HUES64 (cell line): Measurements from ENCODE around the gene TREM2.
"Not testable (repeated sequence)": the region's sequence is repeated elsewhere in the genome, so short reads cannot be mapped to it uniquely, and the experiment has no call there.

ENCODE experiments used
- H3K27ac ChIP-seq: 2 replicates; pipeline ENCODE4 v1.7.0; 2013; ENCODE audit warnings: low read depth, low read length, inconsistent platforms
- H3K27me3 ChIP-seq: 2 replicates; pipeline ENCODE4 v1.6.1; 2013; ENCODE audit warnings: mild to moderate bottlenecking, low read length; ENCODE audit not compliant: insufficient read depth
- H3K36me3 ChIP-seq: 2 replicates; pipeline ENCODE4 v1.6.1; 2013; ENCODE audit warnings: mild to moderate bottlenecking, low read length; ENCODE audit not compliant: insufficient read depth
- H3K4me1 ChIP-seq: 2 replicates; pipeline ENCODE4 v1.6.1; 2013; ENCODE audit warnings: mild to moderate bottlenecking, low read length, moderate library complexity; ENCODE audit not compliant: insufficient read depth
- H3K4me3 ChIP-seq: 2 replicates; pipeline ENCODE4 v1.5.1; 2013; ENCODE audit warnings: mild to moderate bottlenecking, low read length, moderate library complexity
- H3K9ac ChIP-seq: 2 replicates; pipeline ENCODE4 v1.6.1; 2013; ENCODE audit warnings: mild to moderate bottlenecking, low read depth, low read length
- H3K9me3 ChIP-seq: 2 replicates; pipeline ENCODE4 v1.6.1; 2013; ENCODE audit warnings: low read depth, low read length; ENCODE audit not compliant: insufficient read depth
- WGBS: fragments of 150-250, 120-280 bp; methylation state at CpG from one replicate; pipeline ENCODE4 v1.1.7; 2013; ENCODE audit warnings: missing lambda C conversion rate; 5-methylcytosine and 5-hydroxymethylcytosine counted together

The TREM2 gene

DNA sequence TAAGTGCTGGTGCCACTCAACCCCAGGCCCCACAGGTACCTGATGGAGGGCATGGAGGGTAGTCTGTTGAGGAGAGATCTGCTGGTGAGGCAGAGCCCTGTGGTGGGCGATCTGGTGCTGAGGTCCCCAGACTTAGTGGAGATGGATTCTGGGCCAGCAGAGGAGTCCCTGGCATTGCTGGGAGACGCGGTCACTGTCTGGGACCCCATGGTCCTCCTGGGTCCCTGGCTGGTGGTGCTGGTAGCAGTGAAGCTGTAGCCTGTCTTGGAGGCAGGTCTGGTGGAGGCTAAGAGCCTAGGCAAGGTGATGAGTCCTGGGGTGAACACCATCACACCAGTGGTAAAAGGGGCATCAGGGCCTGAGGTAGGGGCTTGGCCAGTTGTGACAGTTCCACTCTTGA lies 31.5 kb upstream of the TREM2 start:
- Histone ChIP-seq H3K4me1 (no peaks in the 10 kb centered on the region), H3K36me3 (no peaks in the 10 kb centered on the region), H3K9me3 (peaks cover 10% of the 10 kb centered on the region), H3K9ac (no peak overlapping the region), H3K27ac (no peak overlapping the region), H3K4me3 (no peak overlapping the region), H3K27me3 (no peaks in the 10 kb centered on the region; the same call in 1 of the 2 replicates)
- 92% methylated on average over 3 of the region's 3 CpGs for WGBS

DNA sequence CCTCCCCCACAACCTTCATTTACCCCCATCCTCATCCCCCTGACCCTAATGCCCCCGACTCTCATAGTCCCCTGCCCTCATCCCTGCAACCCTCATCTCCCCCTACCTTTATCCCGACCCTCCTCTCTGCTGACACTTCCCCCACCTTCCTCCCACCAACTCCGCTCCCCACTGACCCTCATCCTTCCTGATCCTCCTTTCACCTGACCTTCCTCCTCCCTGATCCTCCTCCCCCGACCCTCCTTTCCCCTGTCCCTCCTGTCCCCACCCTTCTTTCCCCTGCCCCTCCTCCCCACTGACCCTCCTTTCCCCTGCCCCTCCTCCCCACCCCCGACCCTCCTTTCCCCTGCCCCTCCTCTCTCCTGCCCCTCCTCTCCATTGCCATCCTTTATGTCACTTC lies 31.0 kb upstream of the TREM2 start:
- no peaks in the 10 kb centered on the region for H3K36me3 ChIP-seq
- H3K9ac ChIP-seq = no peak overlapping the region
- WGBS = 68% methylated on average over 5 of the region's 5 CpGs
- H3K27me3 ChIP-seq = no peaks in the 10 kb centered on the region; the same call in 1 of the 2 replicates
- H3K4me3 ChIP-seq = no peak overlapping the region
- H3K4me1 ChIP-seq = no peaks in the 10 kb centered on the region
- no peak overlapping the region for H3K27ac ChIP-seq
- H3K9me3 ChIP-seq = peaks cover 14% of the 10 kb centered on the region

DNA sequence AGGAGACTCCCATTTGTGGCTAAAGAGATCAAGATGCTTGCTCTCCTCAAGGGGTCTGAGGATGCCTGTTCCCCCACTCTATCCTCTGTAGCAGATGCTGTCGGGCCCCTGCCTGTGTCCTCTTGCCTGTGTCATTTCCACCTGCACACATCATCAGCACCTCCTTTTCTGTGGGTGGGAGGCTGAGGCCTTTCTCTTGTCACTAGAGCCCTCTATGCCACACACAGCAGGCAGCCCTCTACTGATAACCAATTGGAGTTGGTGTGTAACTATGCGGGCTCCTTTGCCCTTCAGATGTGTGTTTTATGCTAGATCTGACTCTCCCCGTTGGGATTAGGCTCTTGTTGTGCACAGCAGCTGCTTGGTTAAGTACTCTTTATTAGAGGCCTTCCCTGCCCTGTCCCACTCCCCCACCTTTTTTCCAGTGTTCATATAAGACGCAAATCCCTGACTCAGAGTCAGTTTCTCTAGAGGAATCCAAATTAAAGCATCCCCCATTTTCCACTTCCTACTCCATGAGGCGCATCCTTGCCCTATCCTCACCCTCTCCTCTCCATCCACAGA lies 30.3 kb upstream of the TREM2 start:
- Histone ChIP-seq H3K27ac (no peak overlapping the region), H3K9ac (no peak overlapping the region), H3K36me3 (no peaks in the 10 kb centered on the region), H3K27me3 (no peaks in the 10 kb centered on the region; the same call in 1 of the 2 replicates), H3K9me3 (peaks cover 14% of the 10 kb centered on the region), H3K4me1 (no peaks in the 10 kb centered on the region), H3K4me3 (no peak overlapping the region)
- WGBS = 91% methylated on average over 5 of the region's 5 CpGs

DNA sequence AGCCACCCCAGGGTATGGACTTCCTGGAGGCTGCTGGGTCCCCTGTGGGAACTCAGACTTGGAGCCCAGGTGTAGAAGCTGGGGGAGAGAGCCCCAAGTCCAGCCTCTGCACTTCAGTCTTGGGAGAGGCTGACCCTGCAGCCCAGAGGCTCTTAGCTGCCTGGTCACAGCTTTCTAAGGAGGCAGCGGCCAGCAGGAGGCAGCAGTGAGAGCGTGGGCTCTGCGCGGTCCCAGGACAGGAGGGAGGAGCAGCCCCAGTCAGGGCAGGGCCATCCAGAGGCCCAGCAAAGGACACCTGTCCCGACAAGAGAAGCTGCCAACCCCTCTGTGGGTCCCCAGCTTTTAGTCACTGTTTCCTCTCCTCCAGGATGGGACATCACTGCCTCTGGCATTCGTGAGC lies 28.7 kb upstream of the TREM2 start:
- Histone ChIP-seq H3K27me3 (no peaks in the 10 kb centered on the region), H3K4me3 (no peak overlapping the region), H3K9ac (no peak overlapping the region), H3K9me3 (peaks cover 14% of the 10 kb centered on the region), H3K36me3 (no peaks in the 10 kb centered on the region), H3K4me1 (no peaks in the 10 kb centered on the region), H3K27ac (no peak overlapping the region)
- WGBS = 34% methylated on average over 6 of the region's 6 CpGs

DNA sequence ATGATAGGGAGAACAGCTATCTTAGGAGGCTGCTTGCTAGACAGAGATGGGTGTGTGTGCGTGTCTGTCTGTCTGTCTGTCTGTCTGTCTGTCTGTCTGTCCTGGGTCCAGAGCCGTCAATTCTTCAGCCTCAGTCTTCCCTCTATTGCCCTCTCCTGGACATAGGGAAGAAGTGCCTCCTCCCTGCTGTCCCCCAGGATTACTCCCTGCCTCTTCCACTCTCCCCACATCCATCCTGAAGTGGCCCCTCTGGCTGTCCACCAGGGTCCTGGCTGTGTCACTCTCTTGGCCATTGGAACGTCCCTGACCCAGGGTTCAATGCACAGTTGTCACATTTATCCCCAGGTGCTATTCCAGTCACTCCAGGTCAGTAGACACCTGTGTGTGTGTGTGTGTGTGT lies 27.9 kb upstream of the TREM2 start:
- Histone ChIP-seq H3K9me3 (peaks cover 14% of the 10 kb centered on the region), H3K36me3 (no peaks in the 10 kb centered on the region), H3K4me1 (no peaks in the 10 kb centered on the region), H3K27ac (no peak overlapping the region), H3K4me3 (no peak overlapping the region), H3K9ac (no peak overlapping the region), H3K27me3 (no peaks in the 10 kb centered on the region)
- WGBS = 95% methylated on average over 3 of the region's 3 CpGs

DNA sequence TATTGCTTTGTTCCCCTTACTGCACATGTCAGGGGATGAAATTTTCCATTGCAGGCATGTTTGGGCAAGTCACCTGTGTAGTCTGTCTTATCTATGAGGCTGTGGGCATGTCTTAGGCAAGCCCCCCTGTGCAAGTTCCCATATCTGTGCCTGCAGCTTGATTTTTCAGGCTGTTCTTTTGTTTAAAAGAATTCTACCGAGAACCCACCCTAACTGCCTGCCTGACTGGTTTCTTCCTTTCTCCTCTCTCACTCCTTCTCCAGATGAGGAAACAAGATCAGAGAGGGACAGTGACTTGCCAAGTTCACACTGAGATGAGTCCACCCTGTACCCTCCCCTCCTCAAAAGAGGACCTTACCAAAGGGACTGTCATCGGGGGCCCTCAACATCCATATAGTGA lies 27.1 kb upstream of the TREM2 start:
- no peaks in the 10 kb centered on the region for H3K4me1 ChIP-seq
- WGBS = 87% methylated on average over 2 of the region's 2 CpGs
- no peak overlapping the region for H3K27ac ChIP-seq
- H3K27me3 ChIP-seq = no peaks in the 10 kb centered on the region
- no peaks in the 10 kb centered on the region for H3K36me3 ChIP-seq
- peaks cover 14% of the 10 kb centered on the region for H3K9me3 ChIP-seq
- no peak overlapping the region for H3K9ac ChIP-seq
- no peak overlapping the region for H3K4me3 ChIP-seq

DNA sequence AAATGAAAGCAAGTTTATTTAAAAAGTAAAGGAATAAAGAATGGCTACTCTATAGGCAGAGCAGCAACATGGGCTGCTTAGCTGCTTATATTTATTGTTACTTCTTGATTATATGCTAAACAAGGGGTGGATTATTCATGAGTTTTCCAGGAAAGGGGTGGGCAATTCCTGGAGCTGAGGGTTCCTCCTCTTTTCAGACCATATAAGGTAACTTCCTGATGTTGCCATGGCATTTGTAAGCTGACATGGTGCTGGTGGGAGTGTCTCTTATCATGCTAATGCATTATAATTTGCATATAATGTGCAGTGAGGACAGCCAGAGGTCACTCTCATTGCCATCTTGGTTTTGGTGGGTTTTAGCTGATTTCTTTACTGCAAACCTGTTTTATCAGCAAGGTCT lies 26.1 kb upstream of the TREM2 start:
- H3K9me3 ChIP-seq = peaks cover 14% of the 10 kb centered on the region
- H3K4me1 ChIP-seq, H3K27ac ChIP-seq, H3K27me3 ChIP-seq, H3K9ac ChIP-seq, H3K36me3 ChIP-seq, H3K4me3 ChIP-seq: not testable (repeated sequence)

DNA sequence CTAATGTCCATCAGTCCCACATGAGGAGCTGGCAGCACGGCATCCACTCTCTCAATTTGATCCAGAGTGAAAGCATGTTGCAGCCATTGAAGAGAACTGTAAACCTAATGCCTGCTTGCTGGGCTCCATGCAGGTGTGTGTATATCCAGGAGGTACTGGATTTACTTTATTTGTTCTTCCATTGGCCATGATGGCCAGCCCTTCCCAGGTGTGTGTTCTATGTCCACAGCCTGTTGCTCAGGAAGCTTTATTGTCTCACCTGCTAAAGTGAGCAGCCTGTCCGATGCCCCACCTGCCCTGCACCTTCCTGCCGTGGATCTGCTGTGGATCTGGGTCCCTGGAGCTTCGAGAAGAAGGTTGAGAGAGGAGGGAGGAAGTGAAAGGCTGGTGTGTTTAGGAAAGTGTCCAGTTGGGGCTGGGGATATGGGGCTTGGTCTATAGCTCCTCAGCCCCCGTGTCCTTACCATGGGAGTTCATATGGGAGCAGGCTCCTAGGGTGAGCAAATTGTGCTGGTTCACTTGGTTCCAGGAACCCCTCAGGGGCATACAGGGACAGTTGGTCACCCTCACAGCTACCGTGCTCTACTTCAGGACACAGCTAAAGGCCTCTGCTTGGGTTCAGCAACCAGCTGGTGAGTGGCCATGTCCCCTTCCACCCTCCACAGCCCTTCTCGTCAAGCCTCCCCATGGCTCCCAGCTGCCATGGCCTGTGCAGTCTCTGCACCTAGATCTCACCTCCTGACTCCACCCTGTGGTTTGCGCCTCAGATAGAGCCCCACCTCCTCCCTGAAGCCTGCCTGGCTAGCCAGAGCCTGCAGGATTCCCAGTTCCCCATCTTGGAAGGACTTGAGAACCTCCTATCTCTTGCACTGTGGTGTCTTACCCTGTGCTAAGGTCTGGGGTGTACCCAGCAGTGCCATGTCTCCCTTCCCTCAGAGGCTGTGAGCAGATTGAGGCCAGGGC lies 25.3 kb upstream of the TREM2 start:
- H3K9ac ChIP-seq = no peak overlapping the region
- H3K36me3 ChIP-seq = no peaks in the 10 kb centered on the region
- H3K4me1 ChIP-seq = no peaks in the 10 kb centered on the region
- 91% methylated on average over 8 of the region's 8 CpGs for WGBS
- H3K27ac ChIP-seq = no peak overlapping the region
- H3K9me3 ChIP-seq = peaks cover 14% of the 10 kb centered on the region
- H3K4me3 ChIP-seq = no peak overlapping the region
- H3K27me3 ChIP-seq = no peaks in the 10 kb centered on the region

DNA sequence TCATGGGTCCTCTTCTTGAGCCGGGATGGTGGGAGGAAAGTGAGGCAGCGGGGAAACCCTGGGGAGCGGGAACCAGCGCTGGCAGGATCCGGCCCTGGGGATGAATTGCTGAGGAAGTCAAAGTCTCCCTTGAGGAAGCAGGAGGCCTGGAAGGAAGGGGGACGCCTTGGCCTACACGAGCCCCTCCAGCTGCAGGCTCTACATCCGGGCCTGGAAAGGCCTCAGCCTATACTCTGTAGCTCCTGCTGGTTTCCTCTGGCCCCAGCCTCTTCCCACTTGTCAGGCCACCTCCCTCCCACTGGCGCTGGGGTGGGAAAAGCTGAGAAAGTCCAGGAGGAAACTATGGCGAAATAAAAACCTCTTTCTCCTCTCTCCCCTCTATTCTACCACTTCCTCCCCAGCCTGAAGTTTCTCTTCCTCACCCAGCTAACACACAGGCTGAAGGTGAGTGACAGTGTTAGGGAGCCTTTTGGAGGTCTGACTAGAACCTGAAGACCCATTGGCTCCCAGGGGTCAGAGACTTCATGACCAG lies 23.2 kb upstream of the TREM2 start:
- H3K27me3 ChIP-seq = no peaks in the 10 kb centered on the region
- H3K4me3 ChIP-seq = no peak overlapping the region
- WGBS = 88% methylated on average over 8 of the region's 10 CpGs
- H3K9me3 ChIP-seq = peaks cover 14% of the 10 kb centered on the region
- H3K27ac ChIP-seq = no peak overlapping the region
- H3K4me1 ChIP-seq = no peaks in the 10 kb centered on the region
- H3K9ac ChIP-seq = no peak overlapping the region
- H3K36me3 ChIP-seq = no peaks in the 10 kb centered on the region

DNA sequence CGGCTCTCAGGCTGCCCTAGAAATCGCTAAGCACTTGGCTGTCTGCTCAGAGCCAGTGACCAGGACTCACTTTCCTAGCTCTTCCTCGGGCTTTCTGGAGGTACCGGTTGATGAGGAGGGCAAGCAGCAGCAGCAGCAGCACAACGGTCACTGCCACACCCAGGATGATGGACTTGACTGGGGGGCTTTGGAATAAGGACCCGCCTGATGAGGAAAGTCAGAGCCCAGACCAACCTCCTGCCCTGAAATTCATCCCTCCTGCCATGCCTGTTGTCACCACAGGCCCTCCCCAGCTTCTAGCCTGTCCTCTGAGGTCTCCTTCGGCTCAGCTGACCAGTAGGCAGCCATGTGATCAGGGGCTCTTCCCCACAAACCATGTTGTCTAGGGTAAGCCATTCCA lies 21.8 kb upstream of the TREM2 start:
- Histone ChIP-seq H3K9ac (no peak overlapping the region), H3K9me3 (peaks cover 8% of the 10 kb centered on the region), H3K27ac (no peak overlapping the region), H3K4me1 (no peaks in the 10 kb centered on the region), H3K4me3 (no peak overlapping the region), H3K36me3 (no peaks in the 10 kb centered on the region), H3K27me3 (no peaks in the 10 kb centered on the region)
- WGBS = 95% methylated on average over 7 of the region's 7 CpGs
